Tibial artery (tissue), 4 donors: Measurements from ENCODE around the gene UPK1A.
A peak's percentile ranks its signal among the peaks of the same experiment; 100 is the strongest.

ENCODE experiments used
- DNase-seq, 2 donors: peaks; one replicate each; pipeline ENCODE4 v3.0.0-alpha.2; 2019
- H3K27ac ChIP-seq, 2 donors: fragments of 200-600 bp; sonication (generic) in 1 of 2; 1 replicate in 1 of 2; 2 replicates in 1 of 2; pipeline ENCODE4 v1.5.1; 2018 to 2019; ENCODE audit warnings: mild to moderate bottlenecking in 1 of 2
- H3K27me3 ChIP-seq, 2 donors: fragments of 200-600 bp; sonication (generic) in 1 of 2; one replicate each; pipeline versions ENCODE4 v1.5.1 to v1.6.0; 2016 to 2019
- H3K36me3 ChIP-seq, 3 donors: fragments of 200-600 bp; sonication (generic) in 2 of 3; one replicate each; pipeline ENCODE4 v1.5.1; 2016 to 2019; ENCODE audit warnings: mild to moderate bottlenecking in 2 of 3
- H3K4me1 ChIP-seq, 4 donors: fragments of 200-600 bp; sonication (generic) in 2 of 4; 1 replicate in 3 of 4; 2 replicates in 1 of 4; pipeline ENCODE4 v1.5.1; 2016 to 2019
- H3K4me3 ChIP-seq, 2 donors: fragments of 200-600 bp; sonication (generic) in 1 of 2; 1 replicate in 1 of 2; 2 replicates in 1 of 2; pipeline ENCODE4 v1.5.1; 2018 to 2019; ENCODE audit warnings: mild to moderate bottlenecking in 2 of 2
- H3K9me3 ChIP-seq, 3 donors: fragments of 200-600 bp; sonication (generic) in 1 of 3; one replicate each; pipeline ENCODE4 v1.5.1; 2016 to 2019
- CTCF ChIP-seq, 2 experiments: fragments of 200-600 bp in 1 of 2; fragments of 450-650 bp in 1 of 2; IDR thresholded peaks; one replicate each; pipeline ENCODE4 v1.5.1; 2017 to 2019; ENCODE audit warnings: antibody characterized with exemption in 2 of 2, mild to moderate bottlenecking in 1 of 2, moderate library complexity in 1 of 2
- intact Hi-C: fragments of 100-400 bp; cut with DNase I; formaldehyde crosslinking; loops from one replicate; pipeline ENCODE4 v1.15.0; 2023; ENCODE audit warnings: low total_unique reads

Gene UPK1A

GRCh38 chr19:35641515-35642151, 24.7 kb upstream of the UPK1A start, which contains the start of gene ETV2:
ETV2 (plus strand) TSS chr19:35641745; CDS start chr19:35642461, 716 bp downstream.
- DNase-seq, result no peak
- H3K36me3 ChIP-seq, result peaks cover 9 to 18% (median 17%) of the 10 kb centered on the region in 3 donors
- no peak for TF ChIP-seq CTCF (IDR thresholded peaks at IDR 0.05)
- no peak within 1 kb of the TSS for H3K4me3 ChIP-seq
- H3K9me3 ChIP-seq, result no peaks in the 10 kb centered on the region
- no peaks in the 10 kb centered on the region for H3K27me3 ChIP-seq
- intact Hi-C loops, result no loop called here
- H3K4me1 ChIP-seq, result peaks cover 4 to 29% (median 21%) of the 10 kb centered on the region in 4 donors
- H3K27ac ChIP-seq, result no peak within 1 kb of the TSS

- Histone ChIP-seq H3K36me3 (peaks cover 4 to 11% (median 10%) of the 10 kb centered on the region in 3 donors), H3K27me3 (no peaks in the 10 kb centered on the region), H3K4me3 (no peak overlapping the region), H3K27ac (no peak overlapping the region), H3K9me3 (no peaks in the 10 kb centered on the region), H3K4me1 (peaks cover 4 to 29% (median 21%) of the 10 kb centered on the region in 4 donors)
- TF ChIP-seq CTCF (IDR thresholded peaks at IDR 0.05), result no peak
- no peak for DNase-seq
- intact Hi-C loops, result no loop called here
Measured at GRCh38 chr19:35642312-35642711, 24.0 kb upstream of the UPK1A start.

- intact Hi-C loops, result no loop called here
- TF ChIP-seq CTCF (IDR thresholded peaks at IDR 0.05), result no peak
- peak overlapping the region; percentile 72 to 93 for H3K27ac ChIP-seq
- H3K36me3 ChIP-seq, result peaks cover 0 to 6% (median 5%) of the 10 kb centered on the region in 3 donors
- H3K4me3 ChIP-seq, result peak overlapping the region; percentile 59 to 73
- peaks cover 4 to 34% (median 24%) of the 10 kb centered on the region in 4 donors for H3K4me1 ChIP-seq
- no peaks in the 10 kb centered on the region for H3K27me3 ChIP-seq
- no peak for DNase-seq
- H3K9me3 ChIP-seq, result no peaks in the 10 kb centered on the region
Measured at GRCh38 chr19:35642798-35643254, 23.5 kb upstream of the UPK1A start.

- H3K9me3 ChIP-seq, result no peaks in the 10 kb centered on the region
- H3K27me3 ChIP-seq, result no peaks in the 10 kb centered on the region
- DNase-seq, result peak; percentile 71 to 87
- no peaks in the 10 kb centered on the region for H3K36me3 ChIP-seq
- H3K4me1 ChIP-seq, result peaks cover 4 to 34% (median 24%) of the 10 kb centered on the region in 4 donors
- intact Hi-C loops, result loop anchor here (2.0 kb wide), 1 partner anchor 15 kb away; the partner anchor contains the start of gene RBM42
- TF ChIP-seq CTCF (IDR thresholded peaks at IDR 0.05), result no peak
- peak overlapping the region; percentile 72 to 93 for H3K27ac ChIP-seq
- H3K4me3 ChIP-seq, result peak overlapping the region; percentile 59 to 73
Measured at GRCh38 chr19:35643255-35644205, 22.8 kb upstream of the UPK1A start.

GRCh38 chr19:35644206-35644986, 21.9 kb upstream of the UPK1A start:
- no peak for TF ChIP-seq CTCF (IDR thresholded peaks at IDR 0.05)
- peak; percentile 96 to 98 for DNase-seq
- intact Hi-C loops, result loop anchor here (2.0 kb wide), 1 partner anchor 16 kb away; the partner anchor contains the start of gene RBM42
- no peaks in the 10 kb centered on the region for H3K36me3 ChIP-seq
- no peaks in the 10 kb centered on the region for H3K27me3 ChIP-seq
- peaks cover 4 to 43% (median 32%) of the 10 kb centered on the region in 4 donors for H3K4me1 ChIP-seq
- peak overlapping the region; percentile 72 to 93 for H3K27ac ChIP-seq
- H3K4me3 ChIP-seq, result peak overlapping the region; percentile 59 to 73
- H3K9me3 ChIP-seq, result no peaks in the 10 kb centered on the region
